HG02571 (cell line): ENCODE measurements around the gene LMTK3.

Source experiments
- ATAC-seq: cut with Tn5 transposase; IDR thresholded peaks from one replicate; pipeline ENCODE4 v1.9.1; 2021; ENCODE audit warnings: mild to moderate bottlenecking, moderate library complexity; ENCODE audit not compliant: unreplicated experiment

LMTK3 gene, protein sequence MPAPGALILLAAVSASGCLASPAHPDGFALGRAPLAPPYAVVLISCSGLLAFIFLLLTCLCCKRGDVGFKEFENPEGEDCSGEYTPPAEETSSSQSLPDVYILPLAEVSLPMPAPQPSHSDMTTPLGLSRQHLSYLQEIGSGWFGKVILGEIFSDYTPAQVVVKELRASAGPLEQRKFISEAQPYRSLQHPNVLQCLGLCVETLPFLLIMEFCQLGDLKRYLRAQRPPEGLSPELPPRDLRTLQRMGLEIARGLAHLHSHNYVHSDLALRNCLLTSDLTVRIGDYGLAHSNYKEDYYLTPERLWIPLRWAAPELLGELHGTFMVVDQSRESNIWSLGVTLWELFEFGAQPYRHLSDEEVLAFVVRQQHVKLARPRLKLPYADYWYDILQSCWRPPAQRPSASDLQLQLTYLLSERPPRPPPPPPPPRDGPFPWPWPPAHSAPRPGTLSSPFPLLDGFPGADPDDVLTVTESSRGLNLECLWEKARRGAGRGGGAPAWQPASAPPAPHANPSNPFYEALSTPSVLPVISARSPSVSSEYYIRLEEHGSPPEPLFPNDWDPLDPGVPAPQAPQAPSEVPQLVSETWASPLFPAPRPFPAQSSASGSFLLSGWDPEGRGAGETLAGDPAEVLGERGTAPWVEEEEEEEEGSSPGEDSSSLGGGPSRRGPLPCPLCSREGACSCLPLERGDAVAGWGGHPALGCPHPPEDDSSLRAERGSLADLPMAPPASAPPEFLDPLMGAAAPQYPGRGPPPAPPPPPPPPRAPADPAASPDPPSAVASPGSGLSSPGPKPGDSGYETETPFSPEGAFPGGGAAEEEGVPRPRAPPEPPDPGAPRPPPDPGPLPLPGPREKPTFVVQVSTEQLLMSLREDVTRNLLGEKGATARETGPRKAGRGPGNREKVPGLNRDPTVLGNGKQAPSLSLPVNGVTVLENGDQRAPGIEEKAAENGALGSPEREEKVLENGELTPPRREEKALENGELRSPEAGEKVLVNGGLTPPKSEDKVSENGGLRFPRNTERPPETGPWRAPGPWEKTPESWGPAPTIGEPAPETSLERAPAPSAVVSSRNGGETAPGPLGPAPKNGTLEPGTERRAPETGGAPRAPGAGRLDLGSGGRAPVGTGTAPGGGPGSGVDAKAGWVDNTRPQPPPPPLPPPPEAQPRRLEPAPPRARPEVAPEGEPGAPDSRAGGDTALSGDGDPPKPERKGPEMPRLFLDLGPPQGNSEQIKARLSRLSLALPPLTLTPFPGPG (N-terminal part only)

DNA sequence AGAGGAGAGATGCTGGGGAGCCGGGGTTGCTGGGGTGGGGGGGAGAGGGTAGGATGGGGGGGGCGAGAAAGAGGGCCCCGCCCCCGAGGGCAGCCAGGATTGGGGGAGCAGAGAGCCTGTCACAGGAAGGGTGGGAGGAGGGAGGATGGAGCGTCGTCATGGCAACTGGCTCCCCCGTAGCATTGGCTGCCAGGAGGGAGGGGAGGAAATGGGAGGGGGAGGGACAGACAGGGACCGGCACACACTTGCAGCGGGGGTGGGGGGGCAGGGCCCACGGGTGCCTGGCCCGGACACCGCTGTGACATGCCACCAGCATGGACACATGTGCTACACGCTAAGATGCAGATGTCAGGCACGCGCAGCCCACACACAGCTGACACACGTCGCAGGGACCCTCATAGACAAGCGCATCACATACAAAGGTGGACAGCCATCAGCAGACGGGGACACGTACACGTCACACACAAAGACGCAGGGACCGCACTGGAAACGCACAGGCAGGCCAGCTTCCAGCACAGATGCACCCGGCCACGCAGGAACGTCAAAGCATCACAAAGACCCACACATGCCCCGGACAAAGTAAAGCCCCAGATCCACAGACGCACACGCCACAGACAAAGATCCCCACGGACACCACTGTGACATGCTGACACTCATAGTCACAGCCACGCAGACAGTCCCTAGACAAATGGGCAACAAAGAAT, at the start of gene LMTK3:
Gene LMTK3, minus strand, starts transcription at position 36 of the 704 bp plus-strand sequence. CDS start 259 bp downstream, outside the sequence.
- ATAC-seq: no peak

DNA sequence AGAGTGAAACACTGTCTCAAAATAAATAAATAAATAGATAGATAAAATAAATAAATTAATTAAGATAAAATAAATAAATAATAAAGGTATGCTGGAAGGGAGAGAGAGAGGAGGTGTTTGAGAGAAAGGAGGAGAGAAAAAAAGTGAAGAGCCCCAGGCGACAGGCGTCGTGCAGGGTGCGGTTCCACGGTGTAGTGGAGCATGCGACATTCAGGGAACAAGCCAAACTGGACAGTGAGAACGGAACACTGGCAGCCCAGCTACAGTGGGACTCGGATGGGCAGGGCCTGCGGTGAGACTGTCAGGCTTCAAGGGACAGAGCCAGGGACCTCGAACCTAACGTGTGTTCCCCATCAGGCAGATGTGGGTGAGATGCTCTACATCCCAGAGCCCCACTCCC, 49.8 kb upstream of the LMTK3 start:
- no peak for ATAC-seq

DNA sequence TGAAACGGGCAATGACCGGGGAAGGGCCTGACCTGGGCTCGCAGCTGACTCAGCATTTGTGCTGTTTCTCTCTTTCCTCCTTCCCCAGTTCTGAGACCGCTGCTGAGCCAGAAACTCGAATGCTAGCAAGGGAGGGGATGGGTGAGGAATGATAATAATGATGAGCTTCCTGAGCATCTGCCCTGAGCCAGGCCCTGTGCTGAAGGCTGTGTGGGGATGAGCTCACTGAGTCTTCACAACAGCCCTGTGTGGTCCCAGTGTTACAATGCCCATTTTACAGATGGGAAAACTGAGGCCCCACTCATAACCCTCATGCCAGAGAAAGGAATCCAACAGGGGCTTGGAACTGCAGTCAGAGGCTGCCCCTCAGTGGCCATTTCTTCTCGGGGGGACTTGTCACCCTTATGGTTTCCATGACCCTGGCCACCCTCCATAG, 48.5 kb upstream of the LMTK3 start:
- no peak for ATAC-seq

DNA sequence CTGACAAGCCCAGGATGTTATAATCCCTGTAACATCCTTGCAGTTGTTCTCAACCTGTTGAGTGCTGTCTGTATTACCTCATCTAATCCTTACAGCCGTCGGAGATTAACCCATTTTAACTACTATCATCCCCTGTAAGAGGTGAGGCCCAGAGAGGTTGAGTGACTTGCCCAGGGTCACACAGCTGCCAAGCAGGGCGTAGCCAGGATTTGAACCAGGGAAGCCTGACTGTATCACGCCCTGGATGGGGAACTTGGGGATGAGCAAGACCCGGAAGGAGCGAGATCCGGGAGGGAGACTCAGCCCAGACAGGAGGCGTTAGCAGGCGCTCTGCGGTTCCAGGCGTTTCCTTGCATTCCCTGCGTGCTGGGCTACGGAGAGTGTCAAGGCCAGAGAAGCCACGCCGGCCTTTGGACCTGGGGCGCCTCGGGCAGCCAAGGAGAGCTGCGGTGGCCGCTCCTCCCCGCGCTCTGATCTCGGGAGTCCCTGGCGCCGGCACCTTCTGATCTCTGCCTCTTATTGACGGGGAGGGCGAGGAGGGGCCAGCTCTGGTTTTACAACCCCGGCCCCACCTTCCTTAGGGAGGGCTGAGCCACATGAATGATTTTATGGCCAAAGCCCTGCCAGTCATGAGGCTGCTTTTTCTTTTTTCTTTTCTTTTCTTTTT, 46.5 kb upstream of the LMTK3 start:
- no peak for ATAC-seq

DNA sequence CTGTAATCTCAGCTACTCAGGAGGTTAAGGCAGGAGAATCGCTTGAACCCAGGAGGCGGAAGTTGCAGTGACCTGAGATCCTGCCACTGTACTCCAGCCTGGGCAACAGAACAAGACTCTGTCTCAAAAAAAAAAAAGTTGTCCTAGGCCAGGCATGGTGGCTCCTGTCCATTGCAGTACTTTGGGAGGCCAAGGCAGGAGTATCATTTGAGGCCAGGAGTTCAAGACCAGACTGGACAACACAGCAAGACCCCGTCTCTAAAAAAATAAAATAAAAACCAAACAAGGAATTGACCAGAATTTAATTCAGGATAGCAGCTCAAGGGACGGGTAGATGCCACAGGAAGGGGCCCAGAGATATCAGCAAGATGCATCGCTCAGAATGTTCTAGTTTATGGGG, 45.2 kb upstream of the LMTK3 start:
- ATAC-seq: no peak

DNA sequence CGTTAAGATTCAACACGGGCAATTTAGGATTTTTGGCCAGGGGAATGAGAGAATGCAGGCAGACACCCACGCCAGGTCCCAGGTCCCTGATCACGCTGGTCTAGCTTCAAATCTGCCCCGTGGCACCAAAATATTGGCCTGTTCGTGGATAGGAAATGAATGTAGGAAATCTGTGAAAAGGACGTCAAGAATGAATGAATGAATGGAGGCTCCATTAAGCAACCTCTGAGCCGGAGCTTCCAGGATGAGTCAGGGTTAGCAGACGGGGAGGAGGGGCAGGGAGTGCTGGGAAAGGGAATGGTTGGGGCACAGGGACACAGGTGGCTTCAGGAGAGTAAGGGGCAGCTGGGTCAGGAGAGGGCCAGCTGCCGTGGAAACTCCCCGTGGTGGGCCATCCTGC, 44.5 kb upstream of the LMTK3 start:
- no peak for ATAC-seq

DNA sequence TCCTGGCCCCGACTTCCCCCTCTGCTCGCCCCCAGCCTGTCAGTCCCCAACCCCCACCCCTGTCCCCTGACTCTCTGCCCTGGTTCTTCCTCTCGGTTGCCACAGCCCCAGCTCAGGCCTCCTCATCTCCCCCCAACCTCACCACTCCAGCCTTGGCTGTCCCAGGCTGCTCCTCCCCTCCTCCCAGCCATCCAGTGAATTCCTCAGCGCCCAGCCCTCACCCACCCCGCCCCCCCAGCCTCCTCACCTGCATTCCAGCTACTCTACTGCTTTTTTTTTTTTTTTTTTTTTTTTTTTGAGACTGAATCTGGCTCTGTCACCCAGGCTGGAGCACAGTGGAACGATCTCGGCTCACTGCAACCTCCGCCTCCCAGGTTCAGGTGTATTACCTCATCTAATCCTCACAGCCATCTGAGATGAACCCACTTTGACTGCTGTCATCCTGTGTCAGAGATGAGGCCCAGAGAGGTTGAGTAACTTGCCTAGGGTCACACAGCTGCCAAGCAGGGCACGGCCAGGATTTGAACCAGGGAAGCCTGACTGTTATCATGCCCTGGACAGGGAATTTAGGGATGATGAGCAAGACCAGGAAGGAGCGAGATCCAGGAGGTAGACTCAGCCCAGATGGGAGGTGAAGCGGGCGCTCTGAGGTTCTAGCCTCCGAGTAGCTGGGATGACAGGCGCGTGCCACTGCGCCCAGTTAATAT, 42.9 kb upstream of the LMTK3 start:
- no peak for ATAC-seq

DNA sequence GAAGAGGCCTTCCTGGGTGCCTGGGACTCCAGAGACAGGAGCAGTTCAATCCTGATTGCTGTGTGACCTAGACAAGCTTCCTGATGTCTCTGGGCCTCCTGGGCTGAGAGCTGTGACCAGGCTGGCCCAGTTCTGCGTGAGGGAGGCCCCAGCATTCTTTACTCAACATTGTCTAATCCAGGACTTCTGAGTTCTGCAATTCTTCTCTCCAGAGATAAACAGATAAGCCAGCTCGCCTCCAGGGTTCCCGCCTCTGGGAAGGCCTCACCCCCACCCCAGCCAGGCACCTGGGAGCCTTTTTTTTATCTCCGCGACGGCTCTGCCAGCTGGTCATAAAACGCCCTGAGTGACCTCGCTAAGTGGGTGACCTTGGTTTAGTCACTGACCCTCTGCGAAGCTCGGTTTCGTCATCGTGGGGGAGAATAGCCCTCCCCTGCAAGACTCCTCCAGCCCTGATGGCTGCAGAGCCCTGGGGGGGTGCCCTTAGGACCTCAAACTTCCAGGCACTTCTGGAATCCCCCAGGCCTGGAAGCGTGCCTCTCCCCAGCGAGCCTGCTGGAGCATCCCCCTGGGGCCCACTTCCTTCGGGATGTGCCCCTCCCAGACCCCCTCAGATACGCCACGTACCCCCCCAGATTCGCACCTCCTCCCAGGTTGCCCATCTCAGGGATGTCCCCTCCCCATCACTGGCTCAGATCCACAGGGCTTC, 42.2 kb upstream of the LMTK3 start:
- no peak for ATAC-seq

DNA sequence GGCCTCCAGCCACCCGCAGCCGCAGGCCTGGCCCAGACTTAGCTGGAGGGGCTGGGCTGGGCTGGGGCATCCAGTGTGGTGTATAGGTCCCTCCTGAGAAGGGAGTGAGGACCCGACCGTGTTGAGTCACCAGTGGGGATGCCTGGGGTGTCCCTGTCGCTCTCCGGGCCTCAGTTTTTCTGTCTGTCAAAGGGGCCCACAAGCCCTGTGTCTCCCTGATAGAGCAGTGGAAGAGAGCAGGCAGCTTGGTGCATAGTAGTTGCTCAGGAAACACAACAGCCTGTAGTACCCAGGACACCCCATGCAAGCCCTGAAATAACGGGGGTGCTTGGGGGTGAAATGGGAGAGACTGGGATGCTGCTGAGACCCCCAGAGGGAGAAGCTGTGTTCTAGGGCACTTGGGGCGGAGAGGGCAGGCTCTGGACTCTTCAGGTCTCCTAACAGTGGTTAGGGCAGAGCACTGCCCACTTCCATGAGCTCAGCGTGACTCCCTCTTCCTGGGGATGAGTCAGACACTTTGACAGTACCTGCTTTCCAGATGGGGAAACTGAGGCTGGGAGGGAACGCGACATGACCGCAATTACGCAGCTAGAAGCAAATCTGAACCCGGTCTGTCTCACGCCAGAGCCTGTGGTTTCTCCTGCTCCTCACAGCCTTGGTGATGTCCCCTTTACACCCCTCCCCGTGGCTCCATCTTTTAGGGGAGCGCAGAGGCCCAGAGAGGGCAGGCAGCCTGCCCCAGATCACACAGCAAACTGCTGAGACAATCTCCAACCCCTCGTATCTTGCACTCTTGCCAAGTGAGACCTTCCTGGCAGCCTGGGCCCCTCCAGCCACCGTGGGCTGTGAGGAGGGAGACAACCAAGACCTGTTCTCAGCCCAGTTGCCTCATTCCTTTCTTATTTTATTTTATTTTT, 41.0 kb upstream of the LMTK3 start:
- no peak for ATAC-seq

DNA sequence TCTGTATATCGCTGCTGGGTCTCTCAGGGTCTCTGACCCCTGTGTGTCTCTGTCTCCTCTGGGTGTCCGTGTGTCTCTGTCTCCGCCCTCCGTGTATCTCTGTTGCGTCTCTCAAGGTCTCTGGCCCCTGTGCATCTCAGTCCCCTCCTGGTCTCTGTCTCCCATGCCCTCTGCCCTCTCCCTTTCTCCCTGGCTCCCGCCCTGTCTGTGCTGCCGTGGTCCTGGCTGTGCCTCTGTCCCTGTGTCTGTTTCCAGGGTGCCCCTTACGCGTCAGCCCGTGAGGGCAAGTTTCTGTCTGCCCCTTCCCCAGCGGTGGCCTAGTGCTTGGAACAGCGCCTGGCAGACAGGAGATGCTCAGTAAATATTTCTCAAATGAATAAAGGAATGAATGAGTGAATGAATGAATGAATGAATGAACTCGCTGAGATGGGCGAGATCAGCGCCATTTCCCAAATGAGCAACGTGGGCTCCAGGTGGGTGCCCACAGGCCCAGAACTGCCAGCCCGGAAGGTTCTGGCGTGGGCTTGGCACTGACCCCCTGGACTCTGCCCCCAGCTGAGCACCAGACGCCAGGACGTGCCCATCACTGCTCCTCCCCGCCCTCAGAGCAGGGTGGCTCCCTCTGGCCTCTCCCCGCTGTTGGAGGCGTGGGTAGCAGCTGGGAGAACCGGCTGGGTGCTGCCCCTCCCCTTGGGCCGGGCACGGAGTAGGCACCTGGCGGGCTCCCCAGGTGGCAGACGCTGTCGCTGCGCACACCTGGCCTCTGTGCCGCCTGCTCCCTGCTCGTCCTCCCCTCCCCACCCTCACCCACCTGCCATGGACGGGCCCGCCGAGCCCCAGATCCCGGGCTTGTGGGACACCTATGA, 40.0 kb upstream of the LMTK3 start, which contains the start of gene SULT2B1:
Gene SULT2B1, plus strand, starts transcription at position 736 of the 866 bp plus-strand sequence. Its CDS starts 81 bp downstream, at position 817.
- ATAC-seq: no peak

DNA sequence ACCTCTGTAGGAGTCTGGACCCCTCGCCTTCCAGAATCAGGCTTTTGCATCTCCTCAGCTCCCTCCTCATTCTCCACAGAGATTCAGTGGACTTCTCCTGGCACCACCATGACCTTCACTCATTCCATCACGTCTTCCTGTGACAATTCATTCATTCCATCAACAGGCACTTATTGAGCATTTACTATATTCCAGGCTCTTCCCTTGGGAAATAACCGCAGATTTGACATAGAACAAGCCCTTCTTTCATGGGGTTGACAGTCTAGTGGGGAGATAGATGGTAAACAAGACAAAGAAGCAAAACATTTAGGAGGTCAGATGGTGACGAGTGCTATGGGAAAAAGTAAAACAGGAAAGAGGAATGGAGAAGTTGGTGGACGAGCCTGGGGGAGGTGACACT, 37.7 kb upstream of the LMTK3 start:
- ATAC-seq: no peak

DNA sequence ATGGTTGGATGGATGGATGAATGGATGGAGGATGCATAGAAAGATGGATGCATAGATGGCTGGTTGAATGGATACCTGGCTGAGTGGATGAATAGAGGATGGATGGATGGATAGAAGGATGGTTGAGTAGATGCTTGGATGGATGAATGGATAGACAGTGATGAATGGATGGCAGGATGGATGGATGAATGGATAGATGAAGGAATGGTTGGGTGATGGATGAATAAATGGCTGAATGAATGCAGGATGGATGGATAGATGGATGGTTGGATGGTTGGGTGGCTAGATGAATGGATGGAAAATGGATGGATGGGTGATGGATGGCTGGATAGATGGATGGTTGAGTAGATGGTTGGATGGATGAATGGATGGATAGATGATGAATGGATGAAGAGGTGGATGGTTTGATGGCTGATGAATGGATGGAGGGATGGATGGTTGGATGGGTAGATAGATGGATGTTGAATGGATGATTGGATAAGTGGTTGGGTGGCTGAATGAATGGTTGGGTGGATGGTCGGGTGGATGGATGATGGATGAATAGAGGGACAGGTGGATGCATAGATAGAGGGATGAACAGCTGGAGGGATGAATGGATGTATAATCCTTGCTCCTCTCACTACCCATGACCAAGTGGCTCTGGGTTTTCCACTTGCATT, 36.7 kb upstream of the LMTK3 start:
- no peak for ATAC-seq

DNA sequence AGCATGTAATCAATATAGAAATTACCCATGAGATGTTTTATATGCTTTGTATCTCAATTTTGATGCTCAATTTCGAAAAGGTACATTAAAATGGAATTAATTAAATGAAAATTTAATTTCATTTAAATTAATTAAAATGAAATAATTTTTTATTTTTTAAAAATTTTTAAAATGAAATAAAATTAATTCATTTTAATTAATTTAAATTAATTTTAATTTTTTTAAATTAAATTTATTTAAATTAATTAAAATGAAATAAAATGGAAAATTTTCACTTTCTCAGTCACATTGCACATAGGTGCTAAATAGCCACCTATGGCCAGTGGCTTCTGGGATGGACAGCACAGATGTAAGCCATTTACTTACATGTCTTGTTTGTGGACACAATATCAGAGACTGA, 36.1 kb upstream of the LMTK3 start:
- no peak for ATAC-seq

DNA sequence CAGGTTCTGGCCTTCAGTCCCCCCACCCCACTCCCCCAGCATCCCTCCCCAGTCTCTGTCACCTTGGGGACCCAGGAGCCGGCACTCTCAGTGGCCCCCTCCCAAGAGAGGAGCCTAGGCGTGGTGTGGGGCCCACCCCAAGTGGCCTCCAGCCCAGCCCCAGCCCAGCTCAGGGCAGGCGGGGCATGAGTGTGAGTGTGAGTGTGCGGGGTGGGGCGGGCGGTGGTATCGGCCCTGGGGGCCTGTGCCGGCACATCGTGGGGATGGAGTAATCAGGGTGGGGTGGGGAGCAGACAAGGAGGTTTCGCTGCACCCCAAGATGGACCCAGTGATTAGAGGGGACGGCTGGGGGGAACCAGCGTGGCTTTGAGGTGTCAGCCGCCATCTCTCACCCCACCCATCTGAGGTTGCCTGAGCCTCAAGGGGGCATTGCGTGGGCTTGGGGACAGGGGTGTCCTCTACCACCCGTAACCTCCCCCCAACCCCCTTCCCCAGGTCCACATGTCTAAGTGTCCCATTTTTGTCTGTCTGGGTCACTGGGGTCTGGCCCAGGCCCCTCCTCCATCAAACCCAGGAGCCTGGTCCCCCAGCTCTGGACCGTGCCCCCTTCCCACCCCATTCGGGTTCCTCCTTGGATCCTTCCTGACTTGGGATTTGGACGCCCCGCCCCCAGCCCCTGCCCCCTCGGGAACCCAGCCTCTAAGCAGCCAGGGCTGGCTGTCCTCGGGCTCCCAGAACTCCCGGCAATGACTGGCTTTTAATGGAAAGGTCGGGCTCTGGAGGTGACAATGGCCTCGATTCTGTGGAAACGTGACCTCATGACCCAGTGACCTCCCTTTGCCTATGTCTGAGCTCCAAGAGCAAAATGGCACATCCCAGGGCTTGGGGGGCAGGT, 33.5 kb upstream of the LMTK3 start:
- ATAC-seq: no peak

DNA sequence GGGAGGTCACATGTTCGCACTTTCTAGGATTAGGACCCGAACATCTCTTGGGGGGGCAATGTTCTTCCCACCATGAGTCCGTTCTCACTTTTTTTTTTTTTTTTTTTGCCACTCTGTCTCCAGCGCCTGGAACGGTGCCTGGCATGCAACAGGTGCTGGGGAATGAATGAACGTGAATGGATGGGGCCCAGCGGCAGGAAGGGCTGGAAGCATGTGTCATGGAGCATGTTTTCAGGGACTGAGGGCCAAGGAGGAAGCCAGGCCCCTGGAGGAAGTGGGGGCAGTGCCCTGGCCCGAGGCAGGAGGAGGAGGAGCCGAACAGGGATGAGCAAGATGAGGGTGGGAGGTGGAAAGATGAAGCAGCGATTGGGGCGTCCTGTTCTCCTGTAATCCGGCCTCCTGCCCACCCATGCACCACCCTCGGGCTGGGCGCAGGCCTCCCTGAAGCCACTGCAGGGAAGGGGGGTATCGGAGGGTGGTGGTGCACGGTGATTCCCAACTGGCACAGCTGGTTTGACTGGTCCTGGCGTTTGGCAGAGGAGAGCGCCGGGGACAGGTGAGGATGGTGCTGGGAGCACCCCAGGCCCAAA, 31.6 kb upstream of the LMTK3 start:
- ATAC-seq: no peak
